ENCODE results near the gene SLC5A10.
"Not testable (repeated sequence)": the region's sequence is repeated elsewhere in the genome, so short reads cannot be mapped to it uniquely, and the experiment has no call there.

SLC5A10 gene

GRCh38 chr17:19017804-19018599, 66.0 kb downstream of the SLC5A10 start:
- DNase-seq (ENCODE audit: low read depth, low spot score) = no peak

GRCh38 chr17:19018600-19018950, 66.6 kb downstream of the SLC5A10 start:
- DNase-seq (ENCODE audit: low read depth, low spot score) = no peak

GRCh38 chr17:19019041-19019941, 67.3 kb downstream of the SLC5A10 start:
- DNase-seq (ENCODE audit: low read depth, low spot score) = no peak

GRCh38 chr17:19020016-19020415, 68.1 kb downstream of the SLC5A10 start:
- no peak for DNase-seq (ENCODE audit: low read depth, low spot score)

- DNase-seq (ENCODE audit: low read depth, low spot score) = not testable (repeated sequence)
Observed at GRCh38 chr17:19021011-19021621, 69.2 kb downstream of the SLC5A10 start.

GRCh38 chr17:19021622-19022083, 69.7 kb downstream of the SLC5A10 start:
- DNase-seq (ENCODE audit: low read depth, low spot score) = no peak

GRCh38 chr17:19022128-19022527, 70.2 kb downstream of the SLC5A10 start:
- no peak for DNase-seq (ENCODE audit: low read depth, low spot score)

GRCh38 chr17:19022747-19023146, 70.8 kb downstream of the SLC5A10 start:
- no peak for DNase-seq (ENCODE audit: low read depth, low spot score)

GRCh38 chr17:19023209-19023999, 71.4 kb downstream of the SLC5A10 start:
- no peak for DNase-seq (ENCODE audit: low read depth, low spot score)

- no peak for DNase-seq (ENCODE audit: low read depth, low spot score)
Observed at GRCh38 chr17:19024101-19025078, 72.4 kb downstream of the SLC5A10 start.

GRCh38 chr17:19028671-19029070, 76.7 kb downstream of the SLC5A10 start:
- not testable (repeated sequence) for DNase-seq (ENCODE audit: low read depth, low spot score)

GRCh38 chr17:19029740-19030139, 77.8 kb downstream of the SLC5A10 start:
- DNase-seq (ENCODE audit: low read depth, low spot score) = not testable (repeated sequence)

- DNase-seq (ENCODE audit: low read depth, low spot score) = not testable (repeated sequence)
Observed at GRCh38 chr17:19030771-19031449, 78.9 kb downstream of the SLC5A10 start.

GRCh38 chr17:19031729-19032128, 79.8 kb downstream of the SLC5A10 start:
- DNase-seq (ENCODE audit: low read depth, low spot score) = not testable (repeated sequence)

GRCh38 chr17:19032377-19032988, 80.5 kb downstream of the SLC5A10 start:
- DNase-seq (ENCODE audit: low read depth, low spot score) = not testable (repeated sequence)

GRCh38 chr17:19036186-19036585, 84.2 kb downstream of the SLC5A10 start:
- DNase-seq (ENCODE audit: low read depth, low spot score) = not testable (repeated sequence)

GRCh38 chr17:19037547-19037946, 85.6 kb downstream of the SLC5A10 start:
- not testable (repeated sequence) for DNase-seq (ENCODE audit: low read depth, low spot score)

- not testable (repeated sequence) for DNase-seq (ENCODE audit: low read depth, low spot score)
Observed at GRCh38 chr17:19038007-19038406, 86.0 kb downstream of the SLC5A10 start.

GRCh38 chr17:19038730-19039129, 86.8 kb downstream of the SLC5A10 start:
- DNase-seq (ENCODE audit: low read depth, low spot score) = not testable (repeated sequence)

Measured in brain pericyte (primary cell).